IMR-90 (cell line): Measurements from ENCODE around the gene GSK3B. TPM values are rescaled to one million over a fixed set of nuclear protein-coding genes. Genes with fewer than 3 reads are reported as not detected.

ENCODE experiments used
- ATAC-seq: fragments of 200-7000 bp; cut with Tn5 transposase; 2 replicates; pipeline ENCODE4 v1.9.1; 2020; ENCODE audit warnings: low read depth, mild to moderate bottlenecking, moderate library complexity
- BruUV-seq: library from RNA; stranded (reverse); fragments of 400-500 nt; replicated peaks from 2 replicates; lab custom pipeline; 2021; lab: Mats Ljungman, UMichigan
- CTCF ChIA-PET: fragments of 300-600 bp; formaldehyde crosslinking; extraction: SDS; loops from one replicate; lab custom pipeline; 2021; ENCODE audit warnings: antibody characterized with exemption; lab: Yijun Ruan, JAX
- POLR2A ChIA-PET: fragments of 300-600 bp; sonication (Branson Sonifier 250); formaldehyde crosslinking; loops from one replicate; lab custom pipeline; 2022; ENCODE audit warnings: antibody characterized with exemption; ENCODE audit not compliant: unreplicated experiment; lab: Charles Lee
- DNase-seq: peaks from one replicate; pipeline ENCODE4 v3.0.0; 2013
- H2AFZ ChIP-seq: replicated peaks from 2 replicates; pipeline ENCODE3; 2013; ENCODE audit warnings: low read length, mild to moderate bottlenecking; ENCODE audit not compliant: poor library complexity
- H2AK5ac ChIP-seq: 2 replicates; pipeline ENCODE4 v1.6.1; 2013; ENCODE audit warnings: low read depth, low read length, inconsistent platforms
- H2AK9ac ChIP-seq: replicated peaks from 2 replicates; pipeline ENCODE3; 2013; ENCODE audit warnings: mild to moderate bottlenecking, low read depth, low read length, moderate library complexity; ENCODE audit not compliant: poor library complexity
- H2BK120ac ChIP-seq: 2 replicates; pipeline ENCODE4 v1.6.1; 2013; ENCODE audit warnings: low read depth, low read length, inconsistent platforms
- H2BK15ac ChIP-seq: 3 replicates; pipeline ENCODE4 v1.6.1; 2013; ENCODE audit warnings: low read depth, low read length, inconsistent platforms
- H2BK20ac ChIP-seq: 2 replicates; pipeline ENCODE4 v1.6.1; 2013; ENCODE audit warnings: low read depth, mild to moderate bottlenecking, inconsistent platforms, low read length, moderate library complexity
- H2BK5ac ChIP-seq: 2 replicates; pipeline ENCODE4 v1.6.1; 2013; ENCODE audit warnings: mild to moderate bottlenecking, low read depth, low read length, inconsistent platforms; ENCODE audit not compliant: poor library complexity, severe bottlenecking
- H3K14ac ChIP-seq: replicated peaks from 2 replicates; pipeline ENCODE4 v1.6.1; 2013; ENCODE audit warnings: low read depth, low read length, inconsistent platforms
- H3K18ac ChIP-seq: 2 replicates; pipeline ENCODE4 v1.6.1; 2013; ENCODE audit warnings: low read depth, low read length, control low read depth
- H3K23ac ChIP-seq: 2 replicates; pipeline ENCODE4 v1.6.1; 2013; ENCODE audit warnings: low read depth, low read length, inconsistent platforms
- H3K27ac ChIP-seq: 2 replicates; pipeline ENCODE4 v1.5.1; 2013; ENCODE audit warnings: mild to moderate bottlenecking, control low read depth, low read length; ENCODE audit not compliant: insufficient read depth
- H3K27me3 ChIP-seq: 2 replicates; pipeline ENCODE4 v1.6.1; 2013; ENCODE audit warnings: low read length; ENCODE audit not compliant: control insufficient read depth, insufficient read depth
- H3K36me3 ChIP-seq: 2 replicates; pipeline ENCODE4 v1.6.1; 2013; ENCODE audit warnings: low read length, mixed read lengths; ENCODE audit not compliant: control insufficient read depth, insufficient read depth
- H3K4ac ChIP-seq: 2 replicates; pipeline ENCODE4 v1.6.1; 2013; ENCODE audit warnings: low read depth, low read length, inconsistent platforms
- H3K4me1 ChIP-seq: 2 replicates; pipeline ENCODE4 v1.6.1; 2013; ENCODE audit warnings: low read length, mixed read lengths; ENCODE audit not compliant: control insufficient read depth, insufficient read depth
- H3K4me2 ChIP-seq: 2 replicates; pipeline ENCODE4 v1.6.1; 2013; ENCODE audit warnings: low read depth, mild to moderate bottlenecking, control low read depth, low read length, moderate library complexity
- H3K4me3 ChIP-seq: 2 replicates; pipeline ENCODE4 v1.5.1; 2013; ENCODE audit warnings: low read depth, mild to moderate bottlenecking, control low read depth, low read length, moderate library complexity; ENCODE audit not compliant: insufficient read depth
- H3K56ac ChIP-seq: 2 replicates; pipeline ENCODE4 v1.6.1; 2013; ENCODE audit warnings: low read length, inconsistent platforms; ENCODE audit not compliant: insufficient read depth; ENCODE audit errors: extremely low read depth
- H3K79me1 ChIP-seq, 2 experiments: 2 replicates each; pipeline ENCODE4 v1.6.1; 2013; ENCODE audit warnings: low read length in 2 of 2, inconsistent platforms in 1 of 2, low read depth in 1 of 2
- H3K9ac ChIP-seq: 2 replicates; pipeline ENCODE4 v1.6.1; 2013; ENCODE audit warnings: low read depth, low read length, control low read depth
- H3K9me1 ChIP-seq: 2 replicates; pipeline ENCODE4 v1.6.1; 2013; ENCODE audit warnings: low read length, inconsistent platforms; ENCODE audit not compliant: insufficient read depth
- H3K9me3 ChIP-seq: 2 replicates; pipeline ENCODE4 v1.6.1; 2013; ENCODE audit warnings: low read length; ENCODE audit not compliant: control insufficient read depth, insufficient read depth
- H4K20me1 ChIP-seq: 2 replicates; pipeline ENCODE4 v1.6.1; 2013; ENCODE audit warnings: low read length, inconsistent platforms; ENCODE audit not compliant: insufficient read depth
- H4K5ac ChIP-seq: 2 replicates; pipeline ENCODE4 v1.6.1; 2013; ENCODE audit warnings: mild to moderate bottlenecking, low read depth, low read length, control low read depth
- H4K8ac ChIP-seq, 2 experiments: 2 replicates each; pipeline ENCODE4 v1.6.1; 2013; ENCODE audit warnings: low read depth in 2 of 2, low read length in 2 of 2, control low read depth in 1 of 2, inconsistent platforms in 1 of 2
- H4K91ac ChIP-seq: 2 replicates; pipeline ENCODE4 v1.6.1; 2013; ENCODE audit warnings: low read depth, low read length, inconsistent platforms; ENCODE audit not compliant: insufficient read depth
- MAZ ChIP-seq: IDR thresholded peaks from 2 replicates; pipeline ENCODE4 v1.6.1; 2012; ENCODE audit warnings: low read depth, mild to moderate bottlenecking, low read length, improper control_type of control experiment, moderate library complexity, borderline replicate concordance
- MXI1 ChIP-seq: IDR thresholded peaks from 2 replicates; pipeline ENCODE4 v1.6.1; 2012; ENCODE audit warnings: low read depth, mild to moderate bottlenecking, low read length, moderate library complexity, borderline replicate concordance
- POLR2A ChIP-seq: IDR thresholded peaks from 2 replicates; pipeline ENCODE4 v1.6.1; 2012; ENCODE audit warnings: mild to moderate bottlenecking, low read depth, low read length
- RCOR1 ChIP-seq: IDR thresholded peaks from 2 replicates; pipeline ENCODE4 v1.6.1; 2012; ENCODE audit warnings: mild to moderate bottlenecking, low read length, improper control_type of control experiment; ENCODE audit not compliant: insufficient replicate concordance
- RFX5 ChIP-seq: IDR thresholded peaks from 2 replicates; pipeline ENCODE4 v1.8.0; 2012; ENCODE audit warnings: low read depth, mild to moderate bottlenecking, low read length, moderate library complexity
- SMC3 ChIP-seq: fragments of 150-350 bp; IDR thresholded peaks from 2 replicates; pipeline ENCODE4 v1.6.1; 2016; ENCODE audit warnings: low read depth, mild to moderate bottlenecking, antibody characterized with exemption, low read length, moderate library complexity
- WGBS, 2 experiments: methylation state at CpG; one replicate each; pipeline versions ENCODE4 v1.1.5 to v1.1.7; 2013; ENCODE audit warnings: missing lambda C conversion rate in 2 of 2; ENCODE audit not compliant: insufficient read length in 1 of 2; ENCODE audit errors: extremely low coverage in 2 of 2; 5-methylcytosine and 5-hydroxymethylcytosine counted together
- dilution Hi-C: fragments of 300-500 bp; cut with HindIII; formaldehyde crosslinking; loops from one replicate; pipeline ENCODE4 v1.14.3; 2018; ENCODE audit warnings: low sequenced_read_pairs; ENCODE audit not compliant: unreplicated experiment
- in situ Hi-C: fragments of 300-500 bp; cut with MboI; formaldehyde crosslinking; loops from 3 replicates; pipeline ENCODE4 v1.14.3; 2019; ENCODE audit warnings: low sequenced_read_pairs, inconsistent platforms, mixed read lengths
- intact Hi-C: fragments of 100-400 bp; cut with micrococcal nuclease; formaldehyde crosslinking; loops from 2 replicates; pipeline ENCODE4 v1.10.0; 2022
- polyA plus RNA-seq, 3 experiments: library from polyadenylated mRNA; depleted of rRNA; stranded (reverse); fragments of >200 nt; gene quantifications; 2 replicates each; pipeline ENCODE4 v1.2.3, GENCODE V29; 2012; ENCODE audit warnings: low replicate concordance in 1 of 3
- total RNA-seq: library from RNA; depleted of rRNA; stranded (reverse); fragments of >200 nt; gene quantifications from 2 replicates; pipeline ENCODE4 v1.2.3, GENCODE V29; 2012
- TF ChIP-seq, protein P1 (sequence below): fragments of 150-350 bp; IDR thresholded peaks from 2 replicates; pipeline ENCODE4 v1.6.1; 2017; ENCODE audit warnings: mild to moderate bottlenecking, antibody characterized with exemption, low read length, low read depth

The GSK3B gene
- total and polyA plus RNA-seq, 2 of the 4 experiments (the other 2 are of a cell fraction) = 19.2 to 33.2 TPM

DNA sequence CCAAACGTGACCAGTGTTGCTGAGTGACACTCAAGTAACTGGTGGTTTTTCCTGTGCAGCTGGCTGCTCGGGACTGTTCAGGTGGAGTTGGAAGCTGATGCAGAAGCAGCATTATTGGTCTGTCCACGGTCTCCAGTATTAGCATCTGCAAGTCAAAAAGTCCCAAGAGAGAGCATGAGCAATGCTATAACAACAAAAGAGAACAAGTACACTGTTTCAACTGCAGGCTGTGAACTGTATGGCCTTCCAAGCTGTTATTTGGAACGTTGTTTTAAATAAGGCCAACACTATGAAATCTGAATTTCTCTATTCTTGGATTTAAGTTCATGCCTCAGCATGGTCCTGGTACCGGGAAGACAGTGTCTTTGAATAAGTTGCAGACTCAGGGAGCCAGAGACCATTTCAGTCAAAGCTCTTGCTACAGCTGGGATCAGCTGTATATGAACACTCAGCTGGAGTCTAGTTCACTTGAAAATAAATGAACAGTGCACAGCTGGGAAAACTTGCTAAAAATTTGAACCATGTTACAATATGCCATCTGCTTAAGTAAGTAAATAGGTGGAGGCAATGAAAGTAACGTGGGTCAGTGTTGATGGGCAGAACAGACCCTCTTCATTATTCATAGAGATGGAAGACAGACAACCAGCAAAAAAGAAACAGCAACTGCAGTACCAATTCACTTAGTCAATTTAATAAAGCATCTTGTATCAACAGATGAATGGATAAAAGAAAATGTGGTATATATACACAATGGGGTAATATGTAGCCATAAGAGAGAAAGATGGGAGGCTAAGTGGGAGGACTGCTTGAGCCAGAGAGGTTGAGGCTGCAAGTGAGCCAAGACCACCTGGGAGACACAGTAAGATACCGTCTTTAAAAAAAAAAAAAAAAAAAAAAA, 267.3 kb downstream of the GSK3B start:
- intact Hi-C loops (no loop called here), dilution Hi-C loops (no loop called here), in situ Hi-C loops (no loop called here)
- H4K5ac ChIP-seq = no peak overlapping the region
- ATAC-seq = no peak
- no peak overlapping the region for H2BK5ac ChIP-seq
- no peak overlapping the region for H4K8ac ChIP-seq
- no peak overlapping the region for H2AK9ac ChIP-seq
- ChIA-PET POLR2A (no interaction called here), CTCF (interaction anchor here (0.6 kb wide), 1 partner anchor 24 kb away, joined by 3 read pairs; no protein-coding TSS in a partner anchor)
- no peak overlapping the region for H3K9ac ChIP-seq
- H3K4me3 ChIP-seq = no peak overlapping the region
- H3K56ac ChIP-seq = no peak overlapping the region
- H3K27me3 ChIP-seq = no peaks in the 10 kb centered on the region
- H3K4ac ChIP-seq = no peak overlapping the region
- H3K14ac ChIP-seq = no peak overlapping the region
- no peak overlapping the region for H3K4me2 ChIP-seq
- peaks cover 9% of the 10 kb centered on the region for H3K9me1 ChIP-seq
- H4K20me1 ChIP-seq = peaks cover 12% of the 10 kb centered on the region; the same call in 1 of the 2 replicates
- DNase-seq = no peak
- H3K4me1 ChIP-seq = no peaks in the 10 kb centered on the region
- peaks cover 7% of the 10 kb centered on the region; the same call in 1 of the 2 replicates for H3K36me3 ChIP-seq
- no peaks in the 10 kb centered on the region for H3K9me3 ChIP-seq
- H3K23ac ChIP-seq = no peak overlapping the region
- no peak overlapping the region for H4K91ac ChIP-seq
- H2AK5ac ChIP-seq = no peak overlapping the region
- no peak overlapping the region for H2BK20ac ChIP-seq
- no peak overlapping the region for H3K27ac ChIP-seq
- peaks cover 11 to 26% of the 10 kb centered on the region in 2 experiments for H3K79me1 ChIP-seq
- no TSS peak for BruUV-seq
- H2BK120ac ChIP-seq = no peak overlapping the region
- no peak overlapping the region for H2BK15ac ChIP-seq
- WGBS, 2 experiments = 60% methylated on average over 1 of the region's 7 CpGs; no CpG with 5 or more reads in 1 of the 2 experiments
- H2AFZ ChIP-seq = no peak overlapping the region
- no peak for TF ChIP-seq RFX5
- no peak for TF ChIP-seq MAZ
- no peak for TF ChIP-seq MXI1
- TF ChIP-seq, protein P1, sequence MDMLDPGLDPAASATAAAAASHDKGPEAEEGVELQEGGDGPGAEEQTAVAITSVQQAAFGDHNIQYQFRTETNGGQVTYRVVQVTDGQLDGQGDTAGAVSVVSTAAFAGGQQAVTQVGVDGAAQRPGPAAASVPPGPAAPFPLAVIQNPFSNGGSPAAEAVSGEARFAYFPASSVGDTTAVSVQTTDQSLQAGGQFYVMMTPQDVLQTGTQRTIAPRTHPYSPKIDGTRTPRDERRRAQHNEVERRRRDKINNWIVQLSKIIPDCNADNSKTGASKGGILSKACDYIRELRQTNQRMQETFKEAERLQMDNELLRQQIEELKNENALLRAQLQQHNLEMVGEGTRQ = no peak
- no peak for TF ChIP-seq POLR2A
- TF ChIP-seq RCOR1 = no peak
- no peak for TF ChIP-seq SMC3
- no peak overlapping the region for H3K18ac ChIP-seq
